Dedifferentiated amniotic fluid mesenchymal stem cell (primary cell): ENCODE measurements around the gene UTP18.
A peak's percentile ranks its signal among the peaks of the same experiment; 100 is the strongest.
"Not testable (repeated sequence)": the region's sequence is repeated elsewhere in the genome, so short reads cannot be mapped to it uniquely, and the experiment has no call there.

Experiments used
- DNase-seq: peaks from one replicate; pipeline ENCODE4 v3.0.0-alpha.2; 2016; ENCODE audit errors: extremely low spot score

Gene UTP18

DNA sequence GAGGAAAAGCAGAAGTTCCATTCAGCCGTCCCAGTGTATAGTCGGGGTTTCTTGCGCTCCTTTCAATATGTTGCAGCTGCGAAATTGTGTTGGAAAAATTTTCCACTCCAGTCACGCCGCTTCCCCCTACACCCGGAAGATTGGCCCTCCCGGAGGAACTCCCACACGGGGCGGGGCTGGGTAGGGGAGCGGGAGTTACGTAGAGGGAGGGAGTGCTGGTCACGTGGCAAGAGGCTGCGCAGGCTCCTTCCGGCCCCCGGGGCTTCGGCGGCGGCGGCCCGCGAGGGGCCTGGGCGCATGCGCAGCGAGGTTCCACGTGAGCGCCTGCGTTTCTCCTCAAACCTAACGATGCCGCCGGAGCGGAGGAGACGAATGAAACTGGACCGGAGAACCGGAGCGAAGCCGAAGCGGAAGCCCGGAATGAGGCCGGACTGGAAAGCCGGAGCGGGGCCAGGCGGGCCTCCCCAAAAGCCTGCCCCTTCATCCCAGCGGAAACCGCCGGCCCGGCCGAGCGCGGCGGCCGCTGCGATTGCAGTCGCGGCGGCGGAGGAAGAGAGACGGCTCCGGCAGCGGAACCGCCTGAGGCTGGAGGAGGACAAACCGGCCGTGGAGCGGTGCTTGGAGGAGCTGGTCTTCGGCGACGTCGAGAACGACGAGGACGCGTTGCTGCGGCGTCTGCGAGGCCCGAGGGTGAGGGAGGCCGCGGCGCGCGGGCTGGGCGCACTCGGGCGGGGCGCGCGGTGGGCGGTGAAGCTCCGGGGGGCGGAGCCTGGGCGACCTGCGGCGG is at the start of gene UTP18:
Gene UTP18, plus strand, starts transcription at position 310 of the 787 bp plus-strand sequence. Its CDS starts 39 bp downstream, at position 349.
- peak; percentile 98 for DNase-seq

DNA sequence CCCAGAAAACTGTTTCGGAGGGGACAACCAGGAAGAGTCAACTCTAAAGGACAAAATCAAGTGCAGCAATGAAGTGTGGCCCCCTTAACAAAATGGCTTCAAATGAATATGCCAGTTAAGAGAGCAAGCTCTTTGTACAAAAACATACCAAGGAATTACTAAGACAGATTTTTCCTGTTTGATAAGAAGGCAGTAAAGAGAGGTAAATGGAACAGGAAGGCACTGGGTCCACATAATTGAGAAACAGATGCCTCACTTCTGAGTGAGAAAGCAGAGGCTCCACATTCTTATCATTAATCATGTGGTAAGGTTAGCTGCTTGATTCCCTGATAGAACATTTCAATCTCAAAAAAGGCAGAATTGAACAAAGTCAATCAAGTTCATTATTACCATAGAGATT is 45.4 kb upstream of the UTP18 start:
- DNase-seq, result no peak

DNA sequence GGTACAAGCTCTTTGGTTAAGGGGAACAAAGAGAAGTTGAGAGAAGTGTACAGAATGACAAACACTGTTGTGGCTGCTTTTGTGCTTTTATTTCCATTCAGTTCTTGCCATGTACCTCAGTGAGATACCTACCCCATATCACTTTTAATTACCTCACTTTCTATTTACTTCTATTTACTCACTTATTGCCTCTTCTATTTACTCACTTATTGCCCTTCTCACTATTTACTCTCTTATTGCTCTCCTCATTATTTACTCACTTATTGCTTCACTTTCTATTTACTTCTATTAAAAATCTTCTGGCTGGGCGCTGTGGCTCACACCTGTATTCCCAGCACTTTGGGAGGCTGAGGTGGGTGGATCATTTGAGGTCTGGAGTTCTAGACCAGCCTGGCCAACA is 42.4 kb upstream of the UTP18 start:
- no peak for DNase-seq

DNA sequence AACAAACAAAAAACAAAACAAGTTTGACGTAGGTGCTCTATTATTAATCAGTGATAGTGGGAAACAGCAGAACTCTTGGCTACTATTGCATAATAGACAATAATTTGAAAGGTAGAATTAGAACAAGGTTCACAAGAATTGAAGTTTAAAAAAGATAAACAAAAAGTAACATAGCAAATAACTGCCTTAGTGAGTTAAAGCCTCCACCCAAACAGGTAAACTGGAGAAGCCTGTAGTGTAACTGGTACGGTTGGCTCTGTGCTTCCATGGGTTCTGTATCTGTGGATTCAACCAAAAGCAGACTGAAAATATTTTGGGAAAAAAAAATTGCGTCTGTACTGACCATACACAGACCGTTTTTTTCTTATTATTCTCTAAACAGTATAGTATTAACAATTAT is 39.0 kb upstream of the UTP18 start:
- DNase-seq, result no peak

DNA sequence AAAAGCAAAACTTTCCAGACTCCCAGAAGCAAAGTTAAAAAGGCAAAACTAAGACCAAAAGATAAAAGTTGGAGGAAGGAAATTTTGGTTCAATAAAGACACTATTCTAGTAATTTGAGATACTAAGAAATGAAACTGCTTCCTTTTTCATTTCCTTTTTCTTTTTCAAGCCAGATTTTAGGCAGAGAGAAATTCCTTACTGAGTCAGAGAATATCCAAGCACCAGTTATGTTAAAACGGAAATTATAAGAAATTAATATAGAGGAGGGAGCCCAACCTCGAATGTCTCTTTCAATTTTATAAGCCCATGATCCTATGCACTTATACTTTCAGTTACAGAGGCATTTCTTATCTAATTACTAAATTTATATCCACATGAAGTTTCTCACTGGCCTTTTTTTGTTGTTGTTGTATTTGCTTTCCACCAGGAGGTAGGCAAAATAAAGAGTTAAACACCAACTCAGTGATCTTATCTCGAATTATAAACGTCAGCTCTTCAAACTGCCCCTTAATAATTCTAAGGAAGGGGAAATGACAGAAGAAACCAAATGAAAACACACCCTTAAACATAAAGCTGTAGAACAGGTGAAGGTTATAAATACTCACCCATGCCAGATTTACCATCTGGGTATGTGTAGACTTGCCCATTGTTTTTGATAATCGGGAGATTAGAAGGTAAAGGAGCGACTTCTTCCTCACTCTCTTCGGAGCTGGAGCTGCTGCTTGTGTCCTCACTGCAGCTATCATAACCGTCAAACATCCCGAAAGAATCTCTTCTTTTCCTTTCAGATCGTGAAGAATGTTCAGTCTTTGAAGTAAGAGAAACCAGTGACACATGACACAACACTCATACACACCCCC is 35.7 kb upstream of the UTP18 start:
- DNase-seq, result no peak

DNA sequence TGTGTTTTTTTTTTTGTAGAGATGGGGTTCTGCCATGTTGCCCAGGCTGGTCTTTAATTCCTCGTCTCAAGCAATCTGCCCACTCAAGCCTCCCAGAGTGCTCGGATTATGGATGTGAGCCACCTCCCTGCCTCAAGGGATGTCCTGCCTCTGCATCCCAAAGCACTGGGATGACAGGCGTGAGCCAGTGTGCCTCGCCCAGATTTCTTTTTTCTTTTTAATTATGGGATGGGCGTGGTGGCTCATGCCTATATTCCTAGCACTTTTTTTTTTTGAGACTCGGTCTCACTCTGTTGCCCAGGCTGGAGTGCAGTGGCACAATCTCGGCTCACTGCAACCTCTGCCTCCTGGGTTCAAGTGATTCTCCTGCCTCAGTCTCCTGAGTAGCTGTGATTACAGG is 34.8 kb upstream of the UTP18 start:
- not testable (repeated sequence) for DNase-seq

DNA sequence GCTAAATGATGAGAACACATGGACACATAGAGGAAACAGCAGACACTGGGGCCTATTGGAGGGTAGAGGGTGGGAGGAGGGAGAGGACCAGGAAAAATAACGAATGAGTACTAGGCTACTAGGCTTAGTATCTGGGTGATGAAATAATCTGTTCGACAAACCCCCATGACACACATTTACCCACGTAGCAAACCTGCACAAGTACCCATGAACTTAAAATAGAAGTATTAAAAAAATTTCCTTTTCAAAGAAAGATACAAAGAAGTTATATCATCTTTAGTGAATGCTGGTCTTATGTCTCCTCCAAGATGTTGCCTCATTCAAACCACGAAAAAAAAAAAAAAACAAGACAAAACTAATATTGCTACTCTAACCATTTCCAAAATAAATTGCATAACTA is 32.2 kb upstream of the UTP18 start:
- DNase-seq, result no peak

DNA sequence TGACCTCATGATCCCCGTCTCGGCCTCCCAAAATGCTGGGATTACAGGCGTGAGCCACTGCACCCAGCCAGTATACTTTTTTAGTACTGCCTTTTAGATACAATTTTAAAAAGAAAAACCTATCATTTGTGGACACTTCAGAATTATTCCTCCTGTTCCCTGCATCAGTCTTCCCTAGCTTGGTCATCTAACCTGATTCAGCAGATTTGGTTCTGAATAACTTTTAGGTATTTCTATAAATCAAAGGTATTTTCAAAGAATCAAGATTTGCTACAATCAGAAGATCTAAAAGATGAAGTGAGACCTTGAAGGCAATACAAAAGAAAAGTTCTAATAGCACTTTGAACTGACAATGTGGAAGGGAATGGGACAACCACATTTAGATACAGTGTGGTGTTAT is 30.5 kb upstream of the UTP18 start:
- no peak for DNase-seq

DNA sequence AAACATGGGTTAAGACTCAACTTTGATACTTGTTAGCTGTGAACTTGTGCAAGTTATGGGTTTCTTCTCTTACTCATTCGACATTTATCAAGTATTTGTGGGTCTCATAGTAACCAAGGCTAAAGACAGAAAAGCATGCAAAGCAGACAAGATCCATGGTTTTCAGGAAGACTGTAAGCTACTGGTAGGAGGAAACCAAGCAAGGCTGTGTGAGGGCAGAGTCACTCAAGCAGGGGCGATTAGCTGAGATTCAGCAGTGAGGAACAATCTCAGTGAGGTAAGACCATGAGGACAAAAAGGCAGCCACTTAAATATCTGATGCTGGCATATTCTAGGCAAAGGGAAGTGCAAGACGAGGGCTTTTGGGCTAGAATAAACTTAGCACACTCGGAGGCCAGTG is 30.0 kb upstream of the UTP18 start:
- DNase-seq, result no peak

DNA sequence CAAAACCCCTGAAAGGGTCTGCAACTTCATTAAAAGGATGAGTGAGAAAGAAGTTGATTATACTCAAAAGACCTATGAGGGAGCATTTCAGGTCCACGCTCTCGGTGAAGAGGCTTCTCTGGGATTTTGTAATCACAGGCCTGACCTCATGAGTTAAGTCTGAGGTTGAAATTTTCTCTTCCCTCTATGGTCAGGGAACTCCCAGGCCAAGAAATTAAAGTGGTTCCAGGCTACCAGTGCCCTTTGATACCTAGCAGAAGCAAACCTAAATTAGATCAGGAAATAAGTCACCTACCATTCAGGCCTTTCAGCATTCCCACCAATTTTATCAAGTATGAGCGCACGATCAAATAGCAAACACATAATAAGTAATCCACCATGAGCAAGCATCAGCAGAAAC is 28.3 kb upstream of the UTP18 start:
- DNase-seq, result no peak

DNA sequence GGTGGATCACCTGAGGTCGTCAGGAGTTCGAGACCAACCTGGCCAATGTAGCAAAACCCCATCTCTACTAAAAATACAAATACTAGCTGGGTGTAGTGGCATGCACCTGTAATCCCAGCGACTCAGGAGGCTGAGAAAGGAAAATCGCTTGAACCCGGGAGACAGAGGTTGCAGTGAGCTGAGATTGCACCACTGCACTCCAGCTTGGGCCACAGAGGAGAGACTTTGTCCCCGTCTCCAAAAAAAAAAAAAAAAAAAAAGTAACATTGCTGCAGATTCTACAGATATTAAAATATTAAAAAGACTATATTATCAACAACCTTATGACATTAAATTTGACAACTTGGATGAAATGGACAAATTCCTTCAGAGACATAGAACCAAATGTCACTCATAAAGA is 26.2 kb upstream of the UTP18 start:
- DNase-seq, result no peak

DNA sequence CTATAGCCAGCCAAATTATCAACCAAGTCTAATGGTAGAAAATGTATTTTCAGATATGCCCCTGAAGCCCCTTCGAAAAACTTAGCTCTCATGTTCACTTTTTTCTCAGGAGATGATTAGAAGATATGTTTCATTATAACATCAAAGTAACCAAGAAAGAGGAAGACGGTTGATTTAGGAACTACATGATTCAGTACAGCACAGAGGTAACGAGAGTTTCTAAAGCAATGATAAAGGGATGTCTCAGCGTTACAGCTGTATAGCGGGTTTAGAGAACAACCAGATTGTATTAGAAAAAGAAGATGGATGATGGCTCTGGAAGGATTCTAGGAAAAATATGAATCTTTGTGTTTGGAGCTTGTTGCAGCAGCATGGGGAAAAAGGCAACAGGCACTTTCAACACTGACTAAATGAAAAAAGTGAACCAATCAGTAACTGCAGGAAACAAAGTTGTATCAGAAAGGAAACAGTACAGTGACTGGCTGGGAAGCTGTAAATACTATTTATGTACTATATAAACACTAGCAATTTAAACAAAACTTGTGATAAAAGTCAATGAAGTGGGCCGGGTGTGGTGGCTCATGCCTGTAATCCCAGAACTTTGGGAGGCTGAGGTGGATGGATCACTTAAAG is 22.0 kb upstream of the UTP18 start:
- no peak for DNase-seq

DNA sequence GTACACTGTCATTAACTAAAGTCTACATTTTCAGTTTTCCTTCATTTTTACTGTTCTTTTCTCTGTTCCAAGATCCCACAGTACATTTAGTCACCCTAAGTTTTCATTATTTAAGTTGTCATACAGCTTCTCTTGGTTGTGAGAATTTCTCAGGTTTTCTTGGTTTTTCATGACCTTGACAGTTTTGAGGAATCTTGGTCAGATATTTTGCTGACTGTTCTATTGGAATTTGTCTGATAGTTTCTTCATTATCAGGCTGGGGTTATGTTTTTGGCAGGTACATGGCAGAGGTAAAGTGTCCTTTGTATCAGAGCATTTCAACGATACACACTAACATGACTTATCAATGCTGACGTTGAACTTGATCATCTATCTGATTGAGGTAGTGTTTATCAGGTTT is 20.1 kb upstream of the UTP18 start:
- DNase-seq, result no peak

DNA sequence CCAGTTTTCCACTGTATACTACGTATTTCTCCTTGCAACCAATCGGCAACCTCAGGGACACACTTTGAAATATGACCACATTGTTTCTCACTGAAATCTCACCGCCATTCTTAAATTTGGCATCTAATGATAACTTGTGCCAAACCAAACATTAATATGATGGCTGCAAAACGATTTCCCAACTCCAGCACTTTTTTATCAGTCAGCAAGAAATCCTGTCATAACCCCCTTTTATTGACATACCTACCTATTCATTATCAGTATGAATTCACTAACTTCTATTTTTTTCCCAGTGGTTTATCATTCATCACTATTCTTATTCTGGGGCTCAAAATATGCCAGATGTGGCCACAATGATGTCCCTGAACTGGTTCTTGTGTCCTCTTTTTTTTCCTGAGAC is 16.3 kb upstream of the UTP18 start:
- DNase-seq, result no peak

DNA sequence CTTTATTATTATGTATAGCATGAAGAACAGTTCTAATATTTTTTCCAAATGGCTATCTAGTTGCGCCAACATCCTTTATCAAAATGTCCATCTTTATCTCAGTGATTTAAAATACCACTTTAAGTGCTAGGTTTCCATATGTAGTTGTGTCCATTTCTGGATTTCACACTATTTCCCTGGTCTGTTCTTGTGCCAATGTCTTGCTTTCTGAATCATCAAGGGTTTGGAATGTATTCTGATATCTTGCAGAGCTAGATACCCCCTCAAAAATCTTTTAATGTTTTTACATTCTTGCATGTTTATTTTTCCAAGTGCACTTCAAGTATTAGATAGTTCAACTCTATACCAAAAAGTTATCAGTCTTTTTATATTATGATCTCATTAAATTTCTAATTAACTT is 14.8 kb upstream of the UTP18 start:
- no peak for DNase-seq

DNA sequence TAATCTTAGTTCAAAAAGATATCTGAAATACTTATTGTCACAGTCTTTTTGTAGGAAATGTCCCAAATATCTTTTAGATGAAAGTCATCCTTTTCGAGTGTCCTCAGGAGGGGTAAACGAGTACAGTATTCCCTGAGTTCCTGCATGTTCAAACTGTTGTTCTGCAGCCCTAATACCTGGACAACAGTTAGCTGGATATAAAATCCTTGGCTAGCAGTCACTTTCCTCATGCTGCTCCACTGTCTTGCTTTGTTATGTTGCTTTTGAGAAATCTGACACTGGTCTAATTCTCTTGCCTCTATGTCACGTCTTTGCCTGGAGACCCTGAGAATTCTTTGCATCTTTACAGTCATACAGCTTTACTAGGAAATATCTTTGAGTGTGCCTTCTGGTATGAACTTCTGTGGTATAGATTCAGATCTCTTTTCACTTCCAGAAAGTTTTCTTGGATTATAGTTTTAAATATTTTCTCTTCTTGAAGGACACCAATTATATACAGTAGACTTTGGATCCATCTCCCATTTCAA is 10.0 kb upstream of the UTP18 start:
- no peak for DNase-seq

DNA sequence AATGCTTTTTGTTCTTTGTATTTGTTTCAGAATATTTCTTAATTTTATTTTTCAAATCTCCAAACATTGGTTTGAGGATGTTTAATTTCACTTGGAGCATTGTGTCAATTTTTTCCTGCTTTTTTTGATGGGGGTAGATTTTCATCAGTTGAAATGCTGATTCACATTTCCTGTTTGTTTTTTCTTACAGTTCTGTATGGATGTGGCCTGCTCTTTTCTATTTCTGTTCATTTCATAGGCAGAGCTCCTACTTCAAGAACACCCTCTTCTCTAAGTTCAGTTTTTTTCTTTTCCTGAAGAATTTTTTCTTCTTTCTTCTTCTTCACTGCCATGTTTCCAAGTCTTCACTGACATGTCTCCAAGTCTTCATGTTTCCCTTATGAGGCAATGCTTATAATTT is 9.3 kb upstream of the UTP18 start:
- DNase-seq, result no peak

DNA sequence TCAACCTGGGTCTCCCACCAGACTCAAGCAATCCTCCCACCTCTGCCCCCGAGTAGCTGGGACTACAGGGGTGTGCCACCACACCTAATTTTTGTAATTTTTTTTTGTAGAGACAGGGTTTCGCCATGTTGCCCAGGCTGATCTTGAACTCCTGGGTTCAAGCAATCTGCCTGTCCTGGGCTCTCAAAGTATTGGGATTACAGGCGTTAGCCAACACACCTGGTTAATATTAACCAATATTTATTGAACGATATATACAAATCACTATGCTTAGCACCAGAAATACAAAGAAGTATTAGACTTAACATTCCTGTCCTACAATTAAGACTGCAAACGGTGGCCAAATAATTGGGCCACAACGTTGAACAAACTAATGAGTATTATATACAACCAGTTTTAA is 4.7 kb upstream of the UTP18 start:
- DNase-seq, result no peak

DNA sequence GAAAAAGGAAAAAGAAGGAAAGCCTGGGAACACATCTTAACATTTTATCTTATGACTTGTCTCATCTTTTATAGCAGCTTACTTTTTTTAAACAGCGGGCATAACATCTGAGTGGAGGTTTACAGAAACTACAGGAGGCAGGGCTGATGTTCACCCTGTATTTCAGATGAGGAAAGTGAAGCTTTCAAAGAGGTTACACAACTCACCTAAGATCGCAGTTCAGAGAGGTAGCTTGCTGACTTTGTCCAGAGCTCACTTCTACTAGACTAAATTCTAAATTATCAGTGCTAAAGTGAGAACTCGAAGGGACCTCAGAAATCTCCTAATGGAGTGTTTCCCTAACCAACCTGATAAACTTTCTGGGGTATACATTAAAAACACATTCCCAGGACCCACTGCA is 4.2 kb upstream of the UTP18 start:
- no peak for DNase-seq

DNA sequence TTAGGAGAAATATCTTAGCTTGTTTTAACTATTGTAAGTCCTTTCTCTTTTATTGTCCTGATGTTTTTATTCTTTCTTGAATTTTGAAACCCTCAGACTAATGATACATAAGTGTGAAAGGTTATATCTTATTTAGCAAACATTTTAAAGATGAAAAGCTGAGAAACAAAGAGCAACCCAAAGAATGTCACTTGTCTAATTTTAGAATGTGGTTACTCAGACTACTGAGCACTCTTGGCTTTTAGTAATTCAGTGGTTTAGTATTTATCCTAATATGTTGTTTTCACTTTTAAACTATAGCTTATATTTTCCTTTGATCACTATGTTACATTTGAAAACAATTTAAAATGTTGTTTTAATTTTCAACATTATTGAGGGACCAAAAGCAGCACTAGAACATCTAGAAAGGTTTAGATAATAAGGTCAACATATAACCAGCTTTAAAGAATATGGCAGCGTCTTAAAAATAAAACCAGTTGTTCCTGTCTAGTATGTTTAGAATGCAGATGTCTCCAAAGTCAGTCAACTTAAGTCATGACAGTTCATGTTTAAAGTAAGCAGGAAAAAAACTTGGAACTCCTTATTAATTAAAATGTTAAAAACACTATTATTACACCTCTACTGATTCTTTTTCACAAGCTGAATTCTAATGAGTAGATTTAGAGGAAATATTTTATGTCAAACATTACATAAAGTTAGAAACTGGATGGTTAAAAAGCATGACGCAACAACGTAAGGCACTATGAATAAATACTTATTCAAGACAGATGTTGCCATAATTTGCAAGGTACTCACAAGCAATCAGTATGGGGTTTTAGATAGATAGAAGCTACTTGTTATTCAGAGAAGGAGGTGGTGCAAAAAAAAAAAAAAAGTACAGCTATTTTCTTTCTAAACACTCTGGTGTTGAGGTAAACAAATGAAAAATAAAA is 2.9 kb upstream of the UTP18 start:
- DNase-seq, result no peak
